Subcutaneous adipose tissue (tissue), 4 donors: ENCODE results near the gene PLAC8L1. TPM values are rescaled to one million over a fixed set of nuclear protein-coding genes. Genes with fewer than 3 reads are reported as not detected.

ENCODE experiments used
- total RNA-seq, 4 donors: library from RNA; depleted of rRNA; stranded (reverse); fragments of >200 nt; gene quantifications; one replicate each; pipeline ENCODE4 v1.1.0, GENCODE V29; 2016
- TF ChIP-seq, protein P1 (sequence below): fragments of 450-650 bp; IDR thresholded peaks from one replicate; pipeline ENCODE4 v1.5.1; 2016; ENCODE audit warnings: low read depth, mild to moderate bottlenecking, control low read depth, antibody characterized with exemption, moderate library complexity

The PLAC8L1 gene
- total RNA-seq, 4 donors from 2014 or later, result not detected

DNA sequence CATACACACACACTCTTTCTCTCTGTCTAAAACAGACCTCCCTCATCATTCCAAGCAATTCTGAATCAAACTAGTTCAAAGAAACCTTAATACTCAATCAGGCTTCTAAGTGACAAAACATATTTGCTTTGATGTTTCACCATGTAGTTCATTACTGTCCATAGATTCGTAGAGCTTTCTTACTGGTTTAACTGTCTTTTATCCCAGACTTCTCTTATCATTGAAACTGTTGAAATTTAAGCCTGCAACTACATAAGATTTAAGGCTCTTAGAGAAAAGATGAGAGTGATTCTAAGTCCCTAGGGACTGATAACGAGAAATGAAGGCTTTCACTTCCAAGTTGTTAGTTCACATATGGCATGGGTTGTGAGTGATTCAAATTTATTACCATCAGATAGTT, 11.0 kb upstream of the PLAC8L1 start:
- TF ChIP-seq, protein P1, sequence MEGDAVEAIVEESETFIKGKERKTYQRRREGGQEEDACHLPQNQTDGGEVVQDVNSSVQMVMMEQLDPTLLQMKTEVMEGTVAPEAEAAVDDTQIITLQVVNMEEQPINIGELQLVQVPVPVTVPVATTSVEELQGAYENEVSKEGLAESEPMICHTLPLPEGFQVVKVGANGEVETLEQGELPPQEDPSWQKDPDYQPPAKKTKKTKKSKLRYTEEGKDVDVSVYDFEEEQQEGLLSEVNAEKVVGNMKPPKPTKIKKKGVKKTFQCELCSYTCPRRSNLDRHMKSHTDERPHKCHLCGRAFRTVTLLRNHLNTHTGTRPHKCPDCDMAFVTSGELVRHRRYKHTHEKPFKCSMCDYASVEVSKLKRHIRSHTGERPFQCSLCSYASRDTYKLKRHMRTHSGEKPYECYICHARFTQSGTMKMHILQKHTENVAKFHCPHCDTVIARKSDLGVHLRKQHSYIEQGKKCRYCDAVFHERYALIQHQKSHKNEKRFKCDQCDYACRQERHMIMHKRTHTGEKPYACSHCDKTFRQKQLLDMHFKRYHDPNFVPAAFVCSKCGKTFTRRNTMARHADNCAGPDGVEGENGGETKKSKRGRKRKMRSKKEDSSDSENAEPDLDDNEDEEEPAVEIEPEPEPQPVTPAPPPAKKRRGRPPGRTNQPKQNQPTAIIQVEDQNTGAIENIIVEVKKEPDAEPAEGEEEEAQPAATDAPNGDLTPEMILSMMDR, result no peak

DNA sequence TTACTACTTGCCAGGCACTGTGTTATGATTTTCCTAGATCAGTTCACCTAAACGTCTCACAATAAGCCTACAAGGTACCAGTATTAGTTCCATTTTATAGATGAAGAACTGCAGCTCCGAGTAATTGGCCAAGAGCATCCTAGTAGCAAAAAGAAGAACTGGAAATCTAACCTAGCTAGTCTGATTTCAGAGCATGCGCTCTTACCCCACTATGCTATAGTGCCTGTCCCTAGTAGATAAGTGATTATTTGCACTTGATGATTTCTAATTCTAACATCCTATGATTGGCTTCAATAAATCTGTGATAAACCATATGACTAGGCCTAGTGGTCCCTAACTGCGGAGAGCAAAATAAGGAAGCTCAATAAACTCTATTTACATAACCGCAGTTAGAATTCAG, 7.1 kb upstream of the PLAC8L1 start:
- TF ChIP-seq, protein P1, result no peak

DNA sequence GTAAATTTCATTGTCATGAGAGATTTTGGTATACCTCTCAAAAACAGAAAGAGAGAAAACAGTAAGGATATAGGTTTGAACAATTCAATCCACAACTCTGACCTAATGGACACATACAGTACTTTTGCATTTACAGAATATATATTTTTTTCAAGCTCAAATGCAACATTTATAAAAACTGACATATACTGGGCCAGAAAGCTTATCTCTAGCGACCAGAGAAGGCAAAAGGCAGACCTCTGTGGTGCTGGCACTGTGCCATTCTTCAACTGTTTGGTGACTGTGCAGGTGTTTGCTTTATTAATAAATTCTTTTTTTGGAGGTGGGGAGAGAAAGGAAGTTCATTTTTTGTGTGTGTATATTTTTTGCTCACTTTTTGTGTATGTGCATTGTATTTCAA, 6.0 kb upstream of the PLAC8L1 start:
- TF ChIP-seq, protein P1, result no peak

DNA sequence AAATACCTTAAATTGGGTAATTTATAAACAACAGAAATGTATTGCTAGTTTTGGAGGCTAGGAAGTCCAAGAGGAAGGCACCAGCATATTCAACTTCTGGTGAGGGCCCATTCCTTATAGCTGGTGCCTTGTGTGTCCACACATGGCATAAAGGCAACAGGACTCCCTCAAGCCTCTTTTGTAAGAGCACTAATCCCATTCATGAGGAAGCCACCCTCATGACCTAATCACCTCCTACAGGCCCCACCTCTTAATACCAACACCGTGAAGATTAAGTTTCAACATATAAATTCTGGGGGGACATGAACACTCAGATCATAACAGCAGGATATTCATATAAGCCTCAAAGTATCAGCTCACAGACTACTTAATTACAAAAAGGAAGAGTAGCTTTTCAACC, 4.0 kb upstream of the PLAC8L1 start:
- TF ChIP-seq, protein P1, result no peak

DNA sequence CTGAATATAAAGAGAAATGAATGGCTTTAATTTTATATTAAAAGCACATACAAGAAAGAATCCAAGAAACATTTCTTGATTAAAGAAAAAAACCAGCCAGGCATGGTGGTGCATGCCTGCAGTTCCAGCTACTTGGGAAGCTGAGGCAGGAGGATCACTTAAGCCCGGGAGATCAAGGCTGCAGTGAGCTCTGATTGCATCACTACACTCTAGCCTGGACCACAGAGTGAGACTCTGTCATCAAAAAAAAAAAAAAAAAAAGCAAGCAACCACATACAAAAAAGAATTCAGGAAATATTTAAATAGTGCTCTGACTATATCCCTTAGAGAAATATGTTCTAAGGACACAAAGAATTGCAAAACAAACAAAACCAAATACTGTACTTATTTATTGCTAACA, 2.5 kb upstream of the PLAC8L1 start:
- TF ChIP-seq, protein P1, result no peak

DNA sequence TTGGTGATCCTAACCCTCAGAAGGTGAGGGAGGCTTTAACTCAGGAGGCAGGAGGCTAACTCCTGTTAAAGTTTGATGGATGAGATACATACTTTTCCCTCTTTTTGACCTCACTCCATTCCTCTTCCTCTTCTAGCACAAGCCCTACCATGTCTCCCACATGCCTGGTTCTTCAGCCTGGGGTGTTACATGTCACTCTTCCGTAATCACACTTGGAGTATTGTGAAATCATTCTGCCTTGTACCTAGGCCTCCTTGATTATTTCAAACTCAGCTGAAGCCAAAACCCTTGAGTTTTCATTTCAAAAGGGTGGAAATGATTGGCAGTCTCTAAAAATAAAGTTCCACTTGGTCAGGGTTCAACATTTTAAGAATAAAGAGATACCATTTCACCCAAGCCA, 1.8 kb downstream of the PLAC8L1 start:
- TF ChIP-seq, protein P1, result no peak

DNA sequence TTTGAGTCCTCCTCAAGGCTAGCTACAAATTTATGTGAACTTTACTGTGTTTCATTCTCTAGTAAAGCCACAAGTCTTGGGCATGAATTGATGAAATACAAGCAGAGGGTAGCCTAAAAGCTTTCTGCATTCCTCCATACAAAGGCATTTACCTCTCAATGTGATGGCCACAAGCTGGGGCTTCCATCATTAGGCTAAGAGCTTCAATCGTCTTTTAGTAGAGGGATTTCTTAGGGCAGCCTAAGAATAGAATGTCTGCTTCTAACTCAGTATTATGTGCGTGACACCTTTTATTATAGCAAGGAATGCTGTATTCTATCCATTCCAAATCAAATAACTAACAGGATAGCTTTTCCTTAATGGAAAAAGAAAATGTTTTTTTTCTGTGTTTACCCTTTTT, 3.7 kb downstream of the PLAC8L1 start:
- TF ChIP-seq, protein P1, result no peak

DNA sequence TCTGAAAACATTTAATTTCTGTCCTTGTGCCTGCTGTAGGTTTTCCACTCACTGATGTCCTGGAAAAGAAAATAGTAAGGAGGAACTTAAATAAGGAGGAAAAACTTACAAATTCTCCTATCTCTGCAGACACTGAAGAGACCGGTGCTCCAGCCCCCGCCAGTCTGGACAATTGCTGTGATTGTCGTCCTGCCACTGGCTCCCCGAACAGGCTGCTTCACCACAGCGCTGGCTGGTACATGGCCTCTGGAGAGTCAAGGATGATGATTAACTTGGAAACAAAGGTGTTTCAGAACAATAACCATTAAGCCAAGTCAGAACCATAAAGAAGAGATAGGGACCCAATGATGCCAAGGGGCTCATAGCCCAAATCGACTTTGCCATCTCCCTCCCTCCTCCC, 7.3 kb downstream of the PLAC8L1 start:
- TF ChIP-seq, protein P1, result no peak
